T1000 (cell line): ENCODE data around the gene SCAANT1.

Experiments used
- DNase-seq: peaks from one replicate; lab custom pipeline; 2025; ENCODE audit warnings: mixed read lengths; lab: John Stamatoyannopoulos, UW

SCAANT1 gene

DNA sequence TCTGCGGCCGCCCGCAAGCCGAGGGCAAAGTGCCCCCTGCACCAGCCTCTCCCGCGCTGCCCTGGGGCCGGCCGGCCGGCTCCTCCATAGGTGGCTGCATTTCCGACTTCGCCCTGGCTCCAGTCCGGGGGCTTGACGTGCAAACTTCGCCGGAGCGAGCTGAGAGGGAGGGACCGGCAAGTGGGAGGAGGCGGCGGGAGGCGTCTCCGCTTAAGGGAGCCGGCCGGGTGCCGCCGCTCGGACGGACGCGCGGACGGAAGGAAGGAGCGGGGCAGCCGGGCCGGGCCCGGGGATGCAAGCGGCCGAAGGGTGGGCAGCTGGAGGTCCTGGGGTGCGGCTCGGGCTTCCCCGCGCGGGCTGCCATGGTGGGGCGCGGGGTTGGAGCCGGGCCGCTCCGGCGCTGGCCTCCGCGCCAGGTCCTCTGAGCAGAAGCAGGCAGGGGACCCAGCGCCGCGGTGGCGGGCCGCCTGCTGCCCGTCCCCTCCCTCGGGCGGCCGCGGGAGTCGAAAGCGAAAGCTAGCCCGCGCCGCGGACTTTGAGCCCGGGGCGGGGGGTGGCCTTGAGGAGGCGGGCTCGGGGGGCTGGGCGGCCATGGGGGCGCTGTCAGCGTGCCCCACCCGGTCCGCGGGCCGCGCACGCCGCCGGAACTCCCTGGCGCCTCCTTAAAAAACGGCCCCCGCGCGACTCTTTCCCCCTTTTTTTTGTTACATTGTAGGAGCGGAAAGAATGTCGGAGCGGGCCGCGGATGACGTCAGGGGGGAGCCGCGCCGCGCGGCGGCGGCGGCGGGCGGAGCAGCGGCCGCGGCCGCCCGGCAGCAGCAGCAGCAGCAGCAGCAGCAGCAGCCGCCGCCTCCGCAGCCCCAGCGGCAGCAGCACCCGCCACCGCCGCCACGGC, at the start of gene SCAANT1:
SCAANT1 (minus strand) TSS at position 511 of the 895 bp plus-strand sequence.
- peak; percentile 75 for DNase-seq

DNA sequence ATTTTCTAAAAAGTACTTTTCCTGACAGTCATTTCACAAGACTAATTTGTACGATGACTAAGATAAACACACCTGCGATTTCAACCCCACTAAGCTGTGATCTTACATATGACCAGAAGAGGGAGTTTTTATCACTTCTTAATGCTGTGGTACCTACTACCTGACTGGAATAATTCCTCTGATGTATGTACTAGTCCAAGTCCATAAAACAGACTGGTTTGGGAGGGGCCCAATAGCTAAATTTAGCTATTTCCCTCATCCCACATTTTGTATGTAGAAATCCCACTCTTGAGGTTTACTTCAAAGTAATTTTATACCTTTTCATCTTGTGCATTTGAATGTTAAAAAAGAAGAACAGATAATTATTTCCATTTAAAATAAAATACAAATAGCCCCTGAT, 49.7 kb upstream of the SCAANT1 start:
- no peak for DNase-seq

DNA sequence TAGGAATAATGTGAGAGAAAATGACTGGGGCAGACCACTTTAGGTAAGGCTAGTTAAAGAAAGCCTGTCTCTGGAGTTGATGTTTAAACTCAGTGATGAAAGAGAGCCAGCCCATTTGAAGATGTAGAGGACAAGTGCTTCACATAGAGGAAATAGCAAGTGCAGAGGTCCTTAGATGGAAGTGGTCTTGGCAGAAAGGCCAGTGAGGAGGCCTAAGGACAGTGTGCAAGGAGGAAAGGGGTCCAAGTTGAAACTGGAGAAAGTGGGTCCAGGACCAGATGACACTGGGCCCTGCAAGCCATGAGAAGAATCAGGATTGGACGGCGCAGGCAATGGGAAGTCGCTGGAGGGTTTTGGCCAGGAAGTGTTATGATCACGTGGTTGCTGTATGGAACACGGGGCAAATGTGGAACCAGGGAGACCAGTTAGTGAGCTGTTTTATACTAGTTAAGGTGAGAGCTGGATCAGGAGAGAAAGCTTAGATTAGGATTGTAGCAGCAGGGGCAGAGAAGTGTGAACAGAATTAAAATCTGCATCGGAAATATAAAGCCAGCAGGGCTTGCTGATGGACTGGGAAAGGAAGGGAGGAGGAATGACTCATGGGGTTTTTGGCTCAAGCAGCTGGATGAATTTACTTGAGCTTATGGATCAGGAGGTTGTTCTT, 48.0 kb upstream of the SCAANT1 start:
- peak; percentile 27 for DNase-seq

GRCh38 chr3:63959146-63959545, 47.0 kb upstream of the SCAANT1 start:
- DNase-seq = no peak

- DNase-seq = no peak
Measured at GRCh38 chr3:63955830-63956545, 43.8 kb upstream of the SCAANT1 start.

DNA sequence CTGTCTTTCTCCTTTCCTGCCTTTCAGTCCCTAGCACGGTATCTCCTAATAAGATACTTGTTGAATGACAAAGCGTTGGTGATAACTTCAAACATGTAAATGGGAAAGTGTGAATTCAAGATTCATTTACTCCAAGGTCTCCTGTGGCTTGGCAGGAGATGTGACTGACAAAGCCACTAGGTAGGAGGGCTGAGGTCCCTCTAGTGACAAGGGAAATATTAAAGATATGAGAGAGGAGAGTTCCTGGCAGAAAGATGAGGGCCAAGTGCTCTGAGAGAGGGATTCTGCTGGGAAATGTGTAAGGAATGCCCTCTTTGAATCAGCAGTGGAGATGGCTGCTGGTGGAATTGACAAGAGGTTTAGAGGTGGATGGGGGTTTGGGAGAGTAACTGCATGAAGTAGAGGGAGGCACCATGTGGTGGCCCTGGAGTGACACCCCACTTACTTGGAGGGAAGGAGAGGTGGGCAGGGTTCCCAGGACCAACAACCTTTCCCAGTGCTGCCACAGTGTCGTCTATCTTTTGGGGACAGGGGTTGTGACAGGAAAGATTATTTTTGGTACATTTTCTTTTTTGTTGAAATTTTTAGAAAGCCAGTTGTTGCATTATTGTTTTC, 43.0 kb upstream of the SCAANT1 start:
- DNase-seq = no peak

GRCh38 chr3:63954182-63954581, 42.0 kb upstream of the SCAANT1 start:
- no peak for DNase-seq

DNA sequence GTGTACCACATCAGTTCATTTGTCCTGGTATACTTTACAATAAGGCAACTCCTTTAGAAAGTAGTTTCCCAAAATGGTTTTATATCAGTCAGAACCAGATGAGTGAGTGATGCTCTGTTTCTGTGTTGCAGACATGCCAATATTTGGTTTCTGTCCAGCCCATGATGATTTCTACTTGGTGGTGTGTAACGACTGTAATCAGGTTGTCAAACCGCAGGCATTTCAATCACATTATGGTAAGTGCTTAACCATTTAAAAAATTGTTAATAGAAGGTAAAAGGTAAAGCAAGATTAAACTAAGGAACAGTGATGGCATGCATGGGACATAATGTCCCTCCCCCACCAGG, 40.0 kb upstream of the SCAANT1 start:
- DNase-seq = no peak

GRCh38 chr3:63951492-63952247, 39.5 kb upstream of the SCAANT1 start:
- no peak for DNase-seq

- DNase-seq = no peak
Measured at GRCh38 chr3:63950698-63951097, 38.5 kb upstream of the SCAANT1 start.

DNA sequence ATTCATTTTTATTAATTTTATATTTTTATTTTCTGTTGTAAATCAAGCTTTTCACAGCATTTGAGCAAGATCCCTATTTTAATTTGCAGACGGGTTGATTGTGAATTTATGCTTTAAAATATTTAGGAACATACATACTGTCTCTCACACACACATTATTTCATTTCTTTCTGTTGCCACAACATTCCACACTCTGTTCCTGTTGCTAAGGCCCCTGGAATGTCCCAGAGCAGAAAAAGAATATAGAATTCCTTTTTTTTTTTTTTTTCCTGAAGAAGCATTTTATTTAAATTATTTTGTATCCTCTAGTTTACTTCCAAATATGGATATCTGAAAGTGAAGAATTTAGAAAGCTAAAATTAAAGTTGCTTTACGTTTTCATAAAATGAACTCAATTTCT, 36.8 kb upstream of the SCAANT1 start:
- DNase-seq = no peak

- DNase-seq = no peak
Measured at GRCh38 chr3:63947594-63947993, 35.4 kb upstream of the SCAANT1 start.

DNA sequence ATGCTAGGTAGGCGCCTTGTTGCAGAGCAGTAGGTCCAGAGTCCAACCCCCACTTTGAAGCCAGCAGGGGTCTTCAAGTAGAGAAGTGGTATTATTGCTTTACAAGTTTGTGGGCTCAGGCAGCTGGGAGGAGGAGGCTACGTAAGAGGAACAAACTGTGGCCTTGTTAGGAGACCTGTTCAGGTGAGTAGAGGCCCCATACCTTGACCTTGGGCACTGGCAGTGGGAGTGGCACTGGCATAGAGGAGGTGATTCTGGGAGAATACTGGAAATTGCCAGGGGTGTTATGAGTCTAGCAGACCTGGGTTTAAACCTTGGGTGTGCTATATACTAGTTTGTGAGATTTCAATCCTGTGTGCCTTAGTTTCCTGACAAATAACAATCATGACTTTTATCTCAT, 34.6 kb upstream of the SCAANT1 start:
- DNase-seq = no peak

GRCh38 chr3:63945558-63946096, 33.4 kb upstream of the SCAANT1 start:
- DNase-seq = no peak

DNA sequence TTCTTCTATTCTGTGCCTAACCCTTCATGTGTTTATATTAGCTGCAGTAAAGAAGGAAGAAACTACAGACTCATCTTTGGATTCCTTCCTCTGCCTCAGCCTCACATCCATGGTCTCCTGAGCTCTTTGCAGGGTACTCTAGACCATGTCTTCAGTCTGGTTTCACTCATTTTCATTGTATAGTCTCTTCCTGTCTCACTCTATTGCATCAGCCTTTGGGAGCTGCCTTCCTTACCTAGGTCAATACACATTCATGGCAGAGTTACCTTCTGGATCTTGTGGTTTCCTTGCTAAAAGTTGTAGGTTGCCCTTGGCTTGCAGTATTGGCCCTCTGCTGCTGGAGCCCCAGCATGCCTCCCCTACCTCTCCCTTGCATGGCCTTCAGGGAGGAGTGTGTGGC, 31.5 kb upstream of the SCAANT1 start:
- DNase-seq = no peak

DNA sequence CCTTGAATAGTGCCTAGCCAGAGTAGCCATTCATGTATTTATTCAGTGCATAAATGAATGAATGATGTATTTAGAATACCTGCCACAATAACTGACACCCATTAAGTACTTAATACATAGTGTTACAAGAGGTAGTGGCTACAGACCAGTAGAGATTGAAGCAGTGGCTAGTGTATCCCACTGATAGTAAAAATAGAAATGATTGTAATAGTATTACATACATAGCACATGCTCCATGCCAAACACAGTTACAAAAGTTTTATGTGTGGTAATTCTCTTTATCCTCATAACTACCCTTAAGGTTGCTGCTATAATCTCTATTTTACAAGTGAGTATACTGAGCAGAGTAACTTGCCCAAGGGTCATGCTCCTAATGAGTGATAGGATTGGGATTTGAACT, 30.3 kb upstream of the SCAANT1 start:
- no peak for DNase-seq

GRCh38 chr3:63940389-63940757, 28.2 kb upstream of the SCAANT1 start:
- no peak for DNase-seq

DNA sequence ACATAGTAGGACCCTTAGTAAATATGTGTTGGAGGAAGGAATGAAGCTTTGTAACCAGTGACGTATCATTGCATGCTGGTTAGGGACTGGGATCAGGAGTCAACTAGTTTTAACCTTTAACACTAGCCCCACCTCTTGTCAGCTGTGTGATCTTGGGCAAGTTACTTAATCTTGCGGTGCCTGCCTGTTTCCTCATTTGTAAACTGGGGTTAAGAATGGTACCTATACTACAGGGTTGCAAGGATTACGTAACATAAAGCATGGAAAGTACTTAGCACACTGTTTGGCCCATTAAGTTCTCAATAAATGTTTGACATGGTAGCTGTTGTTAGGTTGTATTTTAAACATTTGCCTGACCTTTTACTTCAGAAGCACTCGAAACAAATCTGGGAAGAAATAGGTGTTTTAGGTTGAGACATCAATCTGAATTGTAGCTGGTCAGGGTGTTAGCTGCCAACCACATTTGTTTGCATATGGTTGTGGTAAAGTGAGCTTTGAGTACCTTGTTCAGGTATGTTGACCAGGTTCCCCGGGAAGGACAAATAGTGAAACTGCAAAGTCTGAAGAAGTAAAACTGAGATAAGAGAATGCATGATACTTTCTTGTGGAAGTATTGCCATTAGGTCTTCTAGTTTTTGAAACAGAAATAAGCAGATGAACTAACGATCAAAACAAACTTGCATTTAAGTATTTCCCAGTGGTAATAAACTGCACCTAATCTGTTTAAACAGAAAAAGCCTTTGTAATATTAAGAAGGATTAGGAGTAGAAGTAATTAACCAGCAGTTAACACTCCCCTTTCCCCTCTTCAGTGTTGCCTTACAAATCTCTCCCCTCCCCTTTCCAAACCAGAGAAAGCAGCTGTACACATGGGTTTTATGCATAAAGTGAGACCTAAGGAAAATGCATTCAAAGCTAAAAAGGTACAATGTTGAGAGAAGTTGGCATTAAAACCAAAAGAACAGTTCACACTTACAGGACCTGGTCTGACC, 25.8 kb upstream of the SCAANT1 start:
- no peak for DNase-seq

GRCh38 chr3:63936925-63937324, 24.7 kb upstream of the SCAANT1 start:
- DNase-seq = no peak
